IPS-NIHi11 (cell line): ENCODE results near the gene TRUB2.

Experiments
- DNase-seq: peaks from one replicate; pipeline ENCODE4 v3.0.0; 2012; ENCODE audit warnings: mixed read lengths, low spot score

The TRUB2 gene, protein sequence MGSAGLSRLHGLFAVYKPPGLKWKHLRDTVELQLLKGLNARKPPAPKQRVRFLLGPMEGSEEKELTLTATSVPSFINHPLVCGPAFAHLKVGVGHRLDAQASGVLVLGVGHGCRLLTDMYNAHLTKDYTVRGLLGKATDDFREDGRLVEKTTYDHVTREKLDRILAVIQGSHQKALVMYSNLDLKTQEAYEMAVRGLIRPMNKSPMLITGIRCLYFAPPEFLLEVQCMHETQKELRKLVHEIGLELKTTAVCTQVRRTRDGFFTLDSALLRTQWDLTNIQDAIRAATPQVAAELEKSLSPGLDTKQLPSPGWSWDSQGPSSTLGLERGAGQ

GRCh38 chr9:128322404-128323211 is at the start of gene TRUB2, which contains the start of gene COQ4:
Gene TRUB2 (minus strand): TSS chr9:128322447. CDS start chr9:128322408, 39 bp downstream.
Gene COQ4 (plus strand): TSS chr9:128322839. CDS start chr9:128322859, 20 bp downstream.
- peak; percentile 95 for DNase-seq

GRCh38 chr9:128371630-128372117 is 49.4 kb upstream of the TRUB2 start:
- DNase-seq: no peak

- DNase-seq: peak; percentile 96
Observed at GRCh38 chr9:128370752-128371629, 48.7 kb upstream of the TRUB2 start, which contains the start of gene URM1. Gene URM1 (plus strand): TSS chr9:128371374. CDS start chr9:128371381, 7 bp downstream.

- DNase-seq: no peak
Observed at GRCh38 chr9:128370367-128370751, 48.1 kb upstream of the TRUB2 start.

GRCh38 chr9:128369024-128369706 is 46.9 kb upstream of the TRUB2 start:
- DNase-seq: no peak

DNA sequence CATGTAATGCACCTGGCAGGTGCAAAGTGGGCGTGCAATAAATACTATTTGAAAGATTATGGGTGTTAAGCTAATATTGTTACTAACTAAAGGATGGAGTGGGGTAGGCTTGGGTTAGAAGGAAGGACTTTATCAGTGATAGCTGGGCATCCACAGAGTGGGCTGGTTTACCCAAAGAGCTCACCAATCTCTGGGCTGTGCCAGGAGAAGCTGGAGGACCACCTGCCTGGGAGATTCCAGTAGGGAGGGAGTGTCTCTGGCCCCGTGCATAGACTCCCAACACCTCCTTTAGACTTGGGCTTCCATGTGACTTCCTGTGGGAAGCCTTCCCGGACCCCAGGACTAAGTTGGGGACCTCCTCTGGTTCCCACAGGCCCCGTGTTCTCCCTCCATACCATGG is 43.3 kb upstream of the TRUB2 start:
- DNase-seq: no peak

GRCh38 chr9:128362774-128363173 is 40.5 kb upstream of the TRUB2 start:
- DNase-seq: no peak

GRCh38 chr9:128361986-128362646 is 39.9 kb upstream of the TRUB2 start:
- DNase-seq: peak; percentile 87

DNA sequence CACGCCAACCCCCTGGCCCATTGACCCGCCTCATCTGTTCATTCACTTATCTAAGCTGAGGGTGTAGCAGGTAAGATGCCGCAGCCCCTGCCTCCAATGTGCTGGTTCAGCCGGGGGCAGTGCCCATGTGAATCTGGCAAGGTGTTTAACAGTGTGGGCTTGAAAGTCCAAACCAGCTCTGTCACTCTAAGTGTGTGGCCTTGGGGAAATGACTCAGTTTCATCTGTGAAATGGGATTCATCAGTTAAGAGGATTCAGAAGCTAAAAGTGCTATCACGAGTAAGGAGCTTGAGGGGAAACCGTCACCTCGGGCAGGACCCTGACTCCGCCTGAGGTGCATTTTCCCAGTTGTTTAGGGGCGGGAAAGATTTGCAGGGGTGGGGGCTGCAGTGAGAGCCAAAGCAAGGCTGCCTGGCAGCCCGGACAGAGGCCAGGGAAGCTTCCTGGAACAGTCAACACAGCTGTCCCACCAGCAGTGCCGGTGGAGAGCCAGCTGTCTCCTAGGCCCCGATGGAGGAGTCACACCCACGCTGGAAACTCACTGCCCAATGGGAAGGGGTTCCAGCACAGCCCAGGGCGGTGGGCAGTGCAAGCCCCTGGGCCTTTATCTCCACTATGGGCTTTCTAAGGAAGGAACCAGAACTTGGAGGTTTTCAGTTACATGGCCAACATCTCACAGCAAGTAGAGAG is 39.2 kb upstream of the TRUB2 start:
- DNase-seq: no peak

DNA sequence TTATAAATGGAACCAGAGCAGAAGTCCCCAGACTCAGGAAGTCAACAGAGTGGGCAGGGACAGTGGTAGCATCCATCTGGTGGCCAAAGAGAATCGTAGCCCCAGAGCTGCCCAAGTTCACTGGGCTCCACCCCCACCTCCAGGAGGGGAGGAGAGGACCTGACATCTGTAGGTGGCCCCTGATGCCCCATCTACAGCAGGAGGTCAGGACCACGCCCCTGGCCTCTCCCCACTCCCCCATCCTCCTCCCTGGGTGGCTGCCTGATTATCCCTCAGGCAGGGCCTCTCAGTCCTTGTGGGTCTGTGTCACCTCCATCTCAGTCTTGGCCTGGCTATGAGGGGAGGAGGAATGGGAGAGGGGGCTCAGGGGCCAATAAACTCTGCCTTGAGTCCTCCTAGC is 38.6 kb upstream of the TRUB2 start:
- no peak for DNase-seq

DNA sequence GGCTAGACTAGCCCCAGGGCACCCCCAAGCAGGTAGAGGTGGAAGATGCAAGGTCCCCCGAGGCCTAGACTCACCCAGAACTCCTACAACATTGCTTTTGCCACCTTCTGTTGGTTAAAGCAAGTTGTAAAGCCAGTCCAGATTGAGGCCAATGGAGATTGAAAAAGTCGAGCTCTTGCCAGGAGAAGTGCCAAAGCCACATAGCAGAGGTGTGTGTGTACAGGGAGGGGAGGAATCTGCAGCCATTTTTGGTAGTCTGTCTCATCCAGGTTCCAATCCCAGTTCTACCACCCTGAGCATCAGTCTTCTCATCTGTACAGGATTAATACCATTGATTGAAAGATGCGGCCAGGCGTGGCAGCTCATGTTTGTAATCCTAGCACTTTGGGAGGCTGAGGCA is 36.6 kb upstream of the TRUB2 start:
- DNase-seq: no peak

DNA sequence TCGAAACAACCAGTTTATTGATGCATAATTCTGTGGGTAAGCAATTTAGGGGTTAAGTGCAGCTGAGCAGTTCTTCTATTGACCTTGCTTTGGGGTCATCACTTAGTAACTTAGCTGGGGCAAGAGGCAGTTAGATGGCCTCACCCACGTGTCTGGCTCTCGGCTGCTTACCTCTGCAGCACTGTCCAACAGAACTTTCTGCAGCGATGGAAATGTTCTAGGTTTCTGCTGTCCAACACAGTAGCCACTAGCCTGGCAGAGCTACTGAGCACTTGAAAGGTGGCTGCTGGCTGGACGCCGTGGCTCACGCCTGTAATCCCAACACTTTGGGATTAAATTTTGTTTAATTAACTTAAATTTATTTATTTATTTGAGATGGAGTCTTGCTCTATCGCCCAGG is 35.8 kb upstream of the TRUB2 start:
- no peak for DNase-seq

- no peak for DNase-seq
Observed at GRCh38 chr9:128355451-128355850, 33.2 kb upstream of the TRUB2 start.

GRCh38 chr9:128349772-128350171 is 27.5 kb upstream of the TRUB2 start:
- no peak for DNase-seq

- DNase-seq: no peak
Observed at GRCh38 chr9:128349125-128349524, 26.9 kb upstream of the TRUB2 start.

DNA sequence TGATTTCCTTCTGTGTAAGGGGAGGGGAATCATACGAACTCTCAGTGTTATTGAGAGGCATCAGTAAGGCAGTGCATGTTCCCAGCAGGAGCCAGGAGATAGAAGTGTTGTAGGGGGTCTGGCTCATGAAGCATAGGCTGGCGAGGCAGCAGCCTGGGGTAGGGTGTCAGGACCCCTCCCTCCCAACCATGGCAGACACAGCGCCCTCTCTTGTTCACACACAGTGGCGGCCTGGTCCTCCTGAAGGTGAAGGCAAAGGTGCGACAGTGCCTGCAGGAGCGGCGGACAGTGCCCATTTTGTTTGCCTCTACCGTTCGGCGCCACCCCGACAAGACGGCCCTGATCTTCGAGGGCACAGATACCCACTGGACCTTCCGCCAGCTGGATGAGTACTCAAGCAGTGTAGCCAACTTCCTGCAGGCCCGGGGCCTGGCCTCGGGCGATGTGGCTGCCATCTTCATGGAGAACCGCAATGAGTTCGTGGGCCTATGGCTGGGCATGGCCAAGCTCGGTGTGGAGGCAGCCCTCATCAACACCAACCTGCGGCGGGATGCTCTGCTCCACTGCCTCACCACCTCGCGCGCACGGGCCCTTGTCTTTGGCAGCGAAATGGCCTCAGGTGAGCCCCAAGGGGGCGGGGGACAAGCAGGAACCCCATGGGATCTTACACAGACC is 22.8 kb upstream of the TRUB2 start:
- peak; percentile 50 for DNase-seq

DNA sequence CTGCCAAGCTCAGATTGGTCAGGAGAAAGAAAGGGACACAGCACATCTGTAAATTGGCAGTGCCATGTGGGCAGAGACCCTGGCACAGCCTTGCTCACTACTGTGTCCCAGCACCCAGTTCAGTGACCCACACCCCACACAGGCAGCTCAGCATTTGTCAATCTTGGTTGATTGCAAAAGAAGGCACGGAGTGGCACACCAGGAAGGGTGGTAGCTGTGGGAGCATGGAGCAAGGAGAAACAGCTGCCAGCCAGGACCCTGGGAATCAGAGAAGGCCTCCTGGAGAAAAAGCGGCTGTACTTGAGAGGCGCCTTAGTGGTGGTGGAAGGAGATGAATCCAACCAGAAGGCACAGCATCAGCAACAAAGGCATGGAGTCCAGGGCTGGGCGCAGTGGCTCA is 21.6 kb upstream of the TRUB2 start:
- no peak for DNase-seq

- DNase-seq: no peak
Observed at GRCh38 chr9:128342971-128343680, 20.9 kb upstream of the TRUB2 start.

DNA sequence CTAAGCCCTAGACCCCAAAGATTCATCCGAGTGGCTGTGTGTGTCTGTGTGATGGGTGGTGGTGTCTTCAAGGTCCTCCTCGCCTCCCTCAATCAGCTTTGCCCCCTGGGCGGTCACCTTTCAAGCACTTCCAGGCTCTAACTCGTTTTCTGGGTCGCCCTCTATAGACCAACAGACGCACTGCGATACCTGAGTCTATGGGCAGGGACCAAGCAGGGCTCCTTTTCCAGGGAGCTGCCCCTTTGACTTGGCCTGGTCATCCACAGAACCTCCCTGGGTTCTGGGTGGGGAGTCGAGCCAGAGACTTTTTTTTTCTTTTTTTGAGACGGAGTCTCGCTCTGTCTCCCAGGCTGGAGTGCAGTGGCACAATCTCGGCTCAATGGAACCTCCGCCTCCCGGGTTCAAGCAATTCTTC is 19.2 kb upstream of the TRUB2 start:
- peak; percentile 90 for DNase-seq
